Germinal center (tissue), 1 donor: ENCODE data around the gene RIC1.
"Not testable (repeated sequence)": the region's sequence is repeated elsewhere in the genome, so short reads cannot be mapped to it uniquely, and the experiment has no call there.

Experiments
- DNase-seq: peaks from one replicate; pipeline ENCODE4 v3.0.0; 2012; ENCODE audit warnings: mixed read lengths, low spot score

Gene RIC1

DNA sequence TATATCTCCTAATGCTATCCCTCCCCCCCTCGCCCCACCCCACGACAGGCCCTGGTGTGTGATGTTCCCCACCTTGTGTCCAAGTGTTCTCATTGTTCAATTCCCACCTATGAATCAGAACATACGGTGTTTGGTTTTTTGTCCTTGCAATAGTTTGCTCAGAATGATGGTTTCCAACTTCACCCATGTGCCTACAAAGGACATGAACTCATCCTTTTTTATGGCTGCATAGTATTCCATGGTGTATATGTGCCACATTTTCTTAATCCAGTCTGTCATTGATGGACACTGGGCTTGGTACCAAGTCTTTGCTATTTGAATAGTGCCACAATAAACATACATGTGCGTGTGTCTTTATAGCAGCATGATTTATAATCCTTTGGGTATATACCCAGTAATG is 93.8 kb downstream of the RIC1 start:
- not testable (repeated sequence) for DNase-seq

DNA sequence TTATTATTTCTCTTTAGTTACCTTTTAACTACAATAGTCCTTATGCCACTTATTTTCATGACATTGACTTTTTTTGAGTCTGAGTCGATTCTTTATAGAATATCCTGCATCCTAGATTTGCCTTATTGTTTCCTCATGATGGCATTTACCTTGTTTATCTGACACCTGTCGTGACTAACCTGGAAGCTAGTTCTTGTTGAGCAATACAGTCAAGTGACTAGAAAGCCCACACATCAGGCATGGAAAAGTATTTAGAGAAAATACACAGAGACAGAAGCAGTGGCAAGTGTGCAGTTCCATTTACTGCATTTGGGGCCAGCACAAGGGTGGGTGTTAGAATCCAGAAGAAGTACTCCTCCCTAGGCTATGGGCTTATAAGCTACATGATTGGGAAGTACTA is 106.2 kb downstream of the RIC1 start:
- DNase-seq: no peak

DNA sequence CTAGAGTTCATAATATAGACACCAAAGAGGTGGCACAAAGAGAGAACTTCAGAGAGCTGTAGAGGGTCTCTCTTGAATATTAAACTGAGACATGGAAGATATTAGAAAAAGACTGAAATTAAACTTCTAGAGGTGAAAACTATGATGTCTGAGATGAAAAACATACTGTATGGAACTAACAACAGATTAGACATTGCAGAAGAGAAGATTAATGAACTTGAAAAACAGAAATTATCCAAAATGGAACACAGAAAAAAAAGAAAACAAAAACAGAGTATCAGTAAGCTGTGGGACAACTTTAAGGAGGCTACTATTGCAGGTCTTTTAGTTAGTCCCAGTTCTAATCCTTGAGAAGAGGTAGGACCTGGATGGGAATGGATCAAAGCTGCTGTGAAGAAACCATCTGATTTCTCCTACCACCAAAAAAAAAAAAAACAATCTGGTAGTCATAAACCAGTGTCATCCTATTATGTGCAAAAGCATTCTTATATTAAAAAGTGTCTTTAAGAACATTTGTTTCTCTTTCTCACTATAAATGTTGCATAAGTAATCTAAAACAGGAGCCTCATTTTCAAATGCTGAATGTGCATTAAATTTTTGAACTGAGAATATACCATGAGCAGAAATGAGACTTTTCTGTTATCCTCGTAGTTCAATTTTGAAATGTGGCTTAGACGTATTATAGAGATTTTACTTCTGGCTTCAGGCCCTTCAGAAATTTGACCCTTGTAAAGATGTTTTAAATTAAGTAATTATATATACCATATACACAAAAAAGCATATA is 107.8 kb downstream of the RIC1 start:
- no peak for DNase-seq

DNA sequence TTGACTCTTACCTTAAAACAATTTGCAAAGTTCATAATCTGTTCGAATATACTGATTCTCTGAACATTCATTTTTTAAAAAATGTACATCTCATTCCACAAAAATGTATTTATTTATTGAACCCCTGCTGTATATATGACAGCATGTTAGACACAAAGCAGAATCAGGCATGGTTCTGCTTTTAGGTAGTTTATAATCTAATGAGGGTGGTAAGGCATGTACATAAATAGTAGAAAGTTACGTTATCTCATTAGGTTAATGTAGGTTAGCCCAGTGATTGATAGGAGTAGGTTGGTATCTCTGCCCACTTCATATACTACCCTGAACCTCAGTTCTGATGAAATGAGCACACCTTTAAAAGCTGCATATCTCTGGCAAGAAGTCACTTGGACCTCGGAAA is 114.2 kb downstream of the RIC1 start:
- DNase-seq: no peak

DNA sequence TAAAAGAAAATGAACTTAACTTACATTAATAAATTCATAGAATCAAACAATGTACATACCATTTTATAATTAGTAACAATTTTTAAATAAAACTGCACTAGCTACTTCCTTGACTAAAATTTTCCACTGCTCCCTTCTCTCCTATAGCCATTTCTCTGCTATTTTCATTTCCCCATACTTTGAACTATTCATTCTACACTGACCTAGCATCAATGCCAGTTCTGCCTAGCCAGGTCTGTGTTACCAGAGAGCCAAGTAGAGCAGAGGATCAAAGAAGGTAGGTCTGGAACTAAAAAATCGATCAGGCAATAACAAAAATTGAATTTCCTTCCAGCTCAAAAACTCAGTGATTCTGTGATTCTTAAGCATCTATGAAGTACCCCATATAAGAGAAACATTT is 119.5 kb downstream of the RIC1 start:
- no peak for DNase-seq

DNA sequence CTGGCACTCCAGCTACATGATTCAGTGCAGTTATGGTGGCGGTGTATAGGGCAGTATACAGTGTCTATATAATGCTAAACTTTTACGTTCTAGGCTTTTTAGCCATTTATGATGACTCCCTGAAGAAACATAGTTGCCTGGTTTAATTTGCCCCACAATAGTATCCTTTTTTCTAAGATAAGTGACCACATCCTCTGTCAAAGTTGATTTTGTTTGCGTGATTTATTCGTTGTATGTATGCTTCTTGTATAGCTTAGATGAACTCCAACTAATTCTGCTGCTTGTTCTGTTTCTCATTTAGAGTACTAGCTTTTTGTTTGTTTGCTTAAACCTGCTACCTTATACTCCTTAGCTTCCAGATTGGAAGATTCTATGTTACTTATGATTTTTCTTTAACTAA is 120.4 kb downstream of the RIC1 start:
- DNase-seq: no peak

DNA sequence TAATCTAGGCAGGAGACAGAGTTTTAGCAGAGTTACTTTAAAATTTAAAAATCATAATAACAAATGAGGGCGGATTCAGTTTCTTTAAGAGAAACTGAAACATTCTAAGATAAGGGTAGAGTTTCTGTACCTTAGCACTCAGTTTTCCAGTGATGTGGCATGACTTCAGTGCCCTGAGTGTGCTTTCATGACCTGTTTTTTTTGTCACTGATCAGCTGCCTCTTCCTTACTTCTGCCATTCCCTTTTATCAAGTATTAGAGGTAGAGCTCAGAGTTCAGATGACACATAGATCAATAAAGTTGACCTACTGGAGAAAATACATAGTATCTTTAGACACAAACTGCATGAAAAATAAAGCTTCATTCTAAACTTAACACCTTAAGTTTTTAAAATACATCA is 121.7 kb downstream of the RIC1 start:
- no peak for DNase-seq

DNA sequence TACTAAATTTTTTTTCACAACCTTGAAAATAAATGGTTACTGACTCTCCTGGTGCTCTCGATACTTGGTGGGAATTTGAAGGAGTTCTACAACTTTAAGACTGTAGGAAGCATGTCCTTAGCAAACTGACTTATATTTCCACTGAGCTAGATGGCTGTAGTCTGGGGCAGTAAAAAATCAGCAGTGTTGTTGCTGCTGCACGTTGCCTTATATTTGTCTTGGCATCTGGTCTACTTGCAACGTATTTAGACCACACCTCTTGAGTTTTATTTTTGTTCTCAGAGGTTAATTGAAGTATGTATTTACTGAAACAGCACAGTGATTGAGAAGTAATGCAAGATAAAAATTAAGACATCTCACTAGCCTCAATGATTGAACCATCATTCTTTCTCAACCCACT is 127.7 kb downstream of the RIC1 start:
- no peak for DNase-seq

DNA sequence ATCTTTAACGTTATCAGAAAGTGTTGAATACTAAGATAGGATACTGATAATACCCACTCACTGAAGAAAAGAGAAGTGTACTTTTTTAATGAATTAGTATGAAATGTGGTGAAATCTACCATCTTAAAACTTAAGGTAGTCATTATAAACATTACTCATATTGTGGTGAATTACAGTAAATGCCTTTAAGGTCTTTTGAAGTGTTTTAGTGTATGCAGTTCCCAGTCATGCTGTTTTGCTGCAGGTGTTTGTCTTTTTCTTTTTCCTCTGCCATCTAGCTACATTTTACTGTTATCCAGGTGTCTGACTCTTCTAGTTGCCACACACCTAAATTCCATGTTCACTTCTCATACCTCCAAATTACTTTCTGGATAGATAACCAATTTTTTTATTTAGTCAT is 131.4 kb downstream of the RIC1 start:
- DNase-seq: no peak

DNA sequence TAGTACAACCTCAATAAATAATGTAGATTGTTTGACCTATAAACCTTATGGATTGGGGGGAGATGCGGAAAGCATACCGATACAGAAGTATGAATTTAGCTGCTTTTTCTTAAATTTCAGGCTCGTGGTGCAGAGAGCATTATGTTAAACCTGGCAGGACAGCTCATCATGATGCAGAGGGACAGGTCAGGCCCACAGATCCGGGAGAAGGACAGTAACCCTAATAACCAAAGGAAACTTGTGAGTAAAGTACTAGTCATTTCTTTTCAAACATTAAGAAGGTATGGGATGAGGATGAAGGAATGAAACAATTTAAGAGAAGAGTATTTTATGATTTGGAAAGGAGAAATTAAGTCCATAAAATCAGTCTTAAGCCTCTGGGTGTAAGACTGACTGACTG is 133.5 kb downstream of the RIC1 start:
- no peak for DNase-seq

DNA sequence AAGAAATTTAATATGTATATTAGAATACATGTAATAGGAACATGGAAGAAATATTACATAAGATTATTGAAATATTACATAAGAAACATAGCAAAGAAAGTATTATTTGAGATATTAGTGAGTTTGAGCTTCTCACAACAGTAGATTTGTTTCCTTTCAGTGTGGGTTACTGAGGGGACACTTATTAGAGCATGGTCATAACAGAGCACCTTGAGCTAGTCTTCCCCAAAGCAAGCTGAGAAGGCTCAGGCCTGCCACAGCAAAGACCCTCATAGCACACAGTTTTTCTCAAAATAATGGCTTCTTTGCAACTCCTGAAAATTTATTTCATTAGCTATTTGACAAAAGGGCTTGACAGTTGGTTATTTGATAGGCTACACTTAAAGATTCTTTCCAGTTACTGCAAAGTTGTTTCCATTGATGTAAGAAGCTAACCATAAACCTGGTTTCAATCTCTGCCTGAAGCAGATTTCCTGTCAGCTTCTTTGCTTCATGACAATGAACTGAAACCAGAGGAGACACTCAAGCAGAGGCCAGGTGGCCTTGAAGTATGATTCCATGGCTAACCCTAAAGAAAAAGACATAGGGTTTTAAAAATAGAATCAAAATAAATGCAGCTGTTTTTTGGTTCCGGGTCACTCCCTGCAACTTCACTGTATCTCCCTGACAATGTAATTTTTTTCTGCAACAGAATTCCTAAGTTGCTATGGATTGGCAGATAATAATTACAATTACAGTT is 135.4 kb downstream of the RIC1 start:
- DNase-seq: no peak

DNA sequence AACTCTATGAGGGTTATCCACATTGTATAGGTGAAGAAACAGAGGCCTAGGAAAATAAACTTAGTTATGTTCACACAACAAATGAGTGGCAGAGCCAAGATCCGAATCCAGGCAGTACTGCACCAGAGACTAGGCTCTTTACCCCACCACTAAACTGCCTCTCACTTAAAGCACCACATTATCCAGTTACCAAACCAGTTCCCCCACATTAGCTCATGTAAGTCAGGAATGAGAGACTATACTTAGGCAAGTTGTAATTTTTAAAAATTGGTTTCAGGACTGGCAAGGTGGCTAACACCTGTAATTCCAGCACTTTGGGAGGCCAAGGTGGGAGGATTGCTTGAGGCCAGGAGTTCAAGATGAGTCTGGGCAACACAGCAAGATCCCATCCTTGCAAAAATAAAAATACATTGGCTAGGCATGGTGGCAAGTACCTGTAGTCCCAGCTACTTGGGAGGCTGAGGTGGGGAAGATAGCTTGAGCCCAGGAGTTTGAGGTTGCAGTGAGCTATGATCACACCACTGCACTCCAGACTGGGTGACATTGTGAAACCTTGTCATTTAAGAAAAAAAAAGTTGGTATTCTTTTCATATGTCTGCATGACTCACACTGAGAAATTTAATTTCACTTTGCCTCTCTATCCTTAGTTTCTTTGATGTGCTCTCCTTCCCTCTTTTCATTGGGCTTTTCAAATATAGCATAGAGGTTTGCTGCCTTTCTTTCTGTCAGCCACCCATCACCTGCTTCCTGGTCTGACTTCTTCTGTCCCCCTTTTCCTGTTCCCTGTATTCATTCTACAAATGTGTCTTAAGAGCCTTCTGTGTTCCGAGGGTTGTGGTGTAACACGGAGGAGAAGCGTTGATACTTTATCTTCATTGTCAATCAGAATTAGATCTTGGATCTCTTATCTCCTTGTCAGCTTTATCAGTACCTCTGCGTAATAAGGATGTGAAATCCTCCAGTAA is 139.3 kb downstream of the RIC1 start:
- no peak for DNase-seq

DNA sequence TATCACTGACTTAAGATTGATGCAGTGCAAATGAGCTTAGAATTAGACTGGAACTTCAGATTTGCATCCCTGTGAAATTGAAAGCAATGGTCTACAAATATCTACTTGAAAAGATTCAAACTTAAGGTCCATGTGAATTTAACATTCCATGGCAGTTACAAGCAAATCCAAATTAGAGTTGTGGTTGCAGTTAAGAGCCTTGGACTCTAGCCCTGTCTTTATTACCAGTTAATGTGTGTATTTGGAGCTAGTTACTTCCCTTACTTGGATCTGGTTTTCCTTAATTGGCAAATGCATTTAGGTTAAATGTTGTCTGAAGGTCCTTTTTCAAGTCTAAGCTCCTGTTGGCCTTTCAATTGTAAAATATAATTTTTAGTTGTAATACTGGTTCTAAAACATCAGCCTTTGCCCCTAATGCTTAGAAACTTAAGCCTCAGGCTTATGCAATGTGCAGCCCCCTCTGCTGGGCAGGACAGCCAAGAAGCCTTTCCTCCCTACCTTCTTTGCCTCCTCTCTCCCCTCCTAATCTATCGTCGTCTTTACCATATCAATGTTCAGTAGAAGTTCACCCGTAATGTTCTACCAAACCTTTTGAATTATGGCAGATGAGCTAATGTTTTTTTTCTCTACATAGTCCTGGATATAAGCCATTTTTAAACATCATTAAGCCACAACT is 144.6 kb downstream of the RIC1 start:
- DNase-seq: no peak

DNA sequence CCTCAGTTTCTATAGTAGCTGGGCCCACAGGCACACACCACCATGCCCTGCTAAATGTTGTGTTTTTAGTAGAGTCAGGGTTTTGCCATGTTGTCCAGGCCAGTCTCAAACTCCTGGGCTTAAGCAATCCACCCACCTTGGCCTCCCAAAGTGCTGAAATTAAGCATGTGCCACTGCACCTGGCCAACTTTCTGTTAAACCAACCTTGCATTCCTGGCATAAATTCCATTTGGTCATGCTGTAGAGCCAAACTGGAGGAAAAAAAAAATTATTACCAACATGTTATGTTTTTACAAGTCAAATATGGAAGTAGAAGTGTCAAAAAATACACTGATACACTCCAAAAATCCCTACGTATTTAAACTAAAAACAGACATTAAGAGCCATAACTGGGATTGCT is 149.9 kb downstream of the RIC1 start:
- DNase-seq: no peak

DNA sequence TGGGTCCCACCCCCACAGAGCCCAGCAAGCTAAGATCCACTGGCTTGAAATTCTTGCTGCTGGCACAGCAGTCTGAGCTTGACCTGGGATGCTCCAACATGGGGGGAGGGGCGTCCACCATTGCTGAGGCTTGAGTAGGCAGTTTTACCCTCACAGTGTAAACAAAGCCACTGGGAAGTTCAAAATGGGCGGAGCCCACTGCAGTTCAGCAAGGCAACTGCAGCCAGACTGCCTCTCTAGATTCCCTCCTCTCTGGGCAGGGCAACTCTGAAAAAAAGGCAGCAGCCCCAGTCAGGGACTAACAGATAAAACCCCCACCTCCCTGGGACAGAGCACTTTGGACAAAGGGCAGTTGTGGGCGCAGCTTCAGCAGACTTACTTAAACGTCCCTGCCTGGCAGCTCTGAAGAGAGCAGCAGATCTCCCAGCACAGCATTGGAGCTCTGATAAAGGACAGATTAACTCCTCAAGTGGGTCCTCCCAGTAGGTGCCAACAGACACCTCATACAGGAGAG is 150.9 kb downstream of the RIC1 start:
- not testable (repeated sequence) for DNase-seq

DNA sequence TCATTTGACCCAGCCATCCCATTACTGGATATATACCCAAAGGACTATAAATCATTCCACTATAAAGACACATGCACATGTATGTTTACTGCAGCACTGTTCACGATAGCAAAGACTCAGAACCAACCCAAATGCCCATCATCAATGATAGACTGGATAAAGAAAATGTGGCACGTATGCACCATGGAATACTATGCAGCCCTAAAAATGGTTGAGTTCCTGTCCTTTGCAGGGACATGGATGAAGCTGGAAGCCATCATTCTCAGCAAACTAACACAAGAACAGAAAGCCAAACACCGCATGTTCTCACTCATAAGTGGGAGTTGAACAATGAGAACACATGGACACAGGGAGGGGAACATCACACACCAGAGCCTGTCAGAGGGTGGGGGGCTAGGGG is 154.5 kb downstream of the RIC1 start:
- not testable (repeated sequence) for DNase-seq

DNA sequence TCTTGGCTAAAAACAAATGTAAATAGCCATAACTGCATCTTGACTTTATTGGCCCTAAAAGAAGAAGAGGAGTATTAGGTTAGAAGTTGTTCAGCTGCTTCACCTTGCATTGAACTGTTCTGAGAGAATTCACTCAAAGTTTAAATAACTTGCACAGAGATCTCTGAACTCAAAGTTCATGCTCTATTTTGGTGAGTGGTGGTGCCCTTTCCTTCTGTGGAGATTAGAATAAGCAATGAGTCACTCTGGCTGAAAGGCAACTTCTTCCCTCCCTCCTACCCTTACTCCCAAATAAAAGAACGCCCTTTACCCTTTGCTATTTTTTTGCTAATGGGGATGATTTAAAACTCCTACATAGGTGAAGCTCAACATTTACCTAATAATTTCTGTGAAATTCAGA is 155.1 kb downstream of the RIC1 start:
- DNase-seq: no peak

DNA sequence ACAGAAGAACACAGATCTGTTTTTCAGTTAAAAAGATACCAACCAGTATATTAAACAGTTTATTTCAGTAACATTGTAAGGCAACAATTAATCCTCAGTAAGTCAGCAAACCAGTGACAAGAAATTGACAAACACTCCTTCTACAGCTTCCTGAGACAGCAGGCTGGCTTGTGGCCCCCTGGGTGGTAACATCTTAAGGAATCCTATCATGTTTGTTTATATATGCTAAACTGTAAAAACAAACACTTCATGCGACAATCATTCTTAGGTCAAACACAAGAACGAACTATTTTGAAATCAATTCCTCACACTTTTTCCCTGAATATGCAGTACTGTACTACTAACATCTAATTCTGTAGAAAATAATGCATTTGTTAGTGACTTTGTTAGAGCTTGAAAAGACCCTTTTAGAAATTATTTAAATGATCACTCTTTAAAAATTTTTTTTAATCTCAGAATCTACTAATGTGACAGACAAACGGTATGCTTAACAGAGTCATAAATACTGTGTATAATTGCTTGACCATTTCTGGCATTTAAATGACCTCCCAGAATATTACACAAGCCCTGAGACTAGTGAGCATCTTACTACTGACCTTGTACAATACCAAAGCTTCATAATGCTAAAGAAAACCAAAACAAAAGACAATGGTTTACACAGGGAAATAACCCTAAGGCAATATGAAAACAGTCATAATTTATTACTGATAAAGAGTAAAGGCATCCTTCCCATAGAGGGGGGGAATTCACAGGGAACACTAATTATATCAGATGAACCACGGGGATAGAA is 155.8 kb downstream of the RIC1 start:
- no peak for DNase-seq

DNA sequence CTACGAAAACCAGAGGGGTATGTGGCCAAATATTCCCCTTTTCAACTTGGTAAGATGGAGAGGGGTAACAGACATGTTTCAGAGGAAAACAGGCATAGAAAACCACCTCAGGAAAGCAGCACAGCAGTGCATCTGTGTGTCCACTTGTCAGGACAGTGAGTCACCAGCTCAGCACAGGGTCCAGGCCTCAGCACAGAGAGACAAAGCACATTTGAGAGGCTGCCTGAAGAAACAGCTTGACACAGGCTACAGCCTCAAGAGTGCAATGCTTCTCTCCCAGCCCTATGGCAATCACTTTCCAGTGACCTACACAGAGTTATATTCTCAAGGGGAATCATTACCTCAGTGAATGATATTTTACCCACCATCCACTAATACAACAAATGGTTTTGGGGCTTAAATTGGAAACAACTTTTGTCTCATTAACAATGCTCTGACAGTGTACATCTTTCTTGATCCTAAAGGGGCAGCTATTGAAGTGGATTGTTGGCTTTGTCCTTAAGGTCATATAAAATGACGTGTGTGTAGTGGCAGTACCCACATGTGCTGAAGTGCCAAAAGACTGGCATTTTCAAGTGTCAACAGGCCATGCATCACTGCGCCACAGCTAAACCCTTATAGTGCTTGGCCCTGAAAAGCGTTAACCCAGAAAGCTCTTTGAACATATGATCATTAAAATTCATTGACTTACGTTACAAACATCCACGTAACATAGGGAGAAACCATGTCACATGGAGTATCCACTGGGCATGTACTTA is 157.6 kb downstream of the RIC1 start:
- DNase-seq: no peak

DNA sequence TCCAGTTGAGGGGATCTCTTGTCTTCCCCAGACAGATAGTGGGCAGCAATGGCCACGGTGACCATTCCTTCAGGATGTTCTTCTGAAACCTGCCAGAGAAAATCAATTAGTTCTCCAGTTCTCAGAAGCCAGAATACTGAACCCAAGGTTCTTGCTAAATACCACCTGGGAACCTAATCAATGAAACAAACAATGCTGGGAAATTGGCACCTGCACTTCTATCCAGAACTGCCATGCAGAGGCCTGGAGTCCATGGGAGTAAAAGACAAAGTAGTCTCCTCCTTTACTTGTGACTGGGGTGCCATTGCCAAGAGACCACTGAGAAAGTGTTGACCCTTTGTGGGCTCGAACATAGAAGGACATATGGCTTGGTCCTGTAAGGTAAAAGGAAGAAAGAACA is 158.3 kb downstream of the RIC1 start:
- no peak for DNase-seq
